Endothelial cell (in vitro differentiated cells): ENCODE results near the gene CRTAP. TPM values are rescaled to one million over a fixed set of nuclear protein-coding genes. Genes with fewer than 3 reads are reported as not detected.
"Not testable (repeated sequence)": the region's sequence is repeated elsewhere in the genome, so short reads cannot be mapped to it uniquely, and the experiment has no call there.

Source experiments
- DNase-seq: peaks from one replicate; pipeline ENCODE4 v3.0.0; 2021; ENCODE audit warnings: low spot score
- H3K27ac Mint-ChIP-seq: one replicate; pipeline ENCODE4 v1.8.0; 2021; ENCODE audit warnings: mixed read lengths, inconsistent platforms; ENCODE audit not compliant: unreplicated experiment
- H3K27me3 Mint-ChIP-seq: one replicate; pipeline ENCODE4 v1.8.0; 2021; ENCODE audit warnings: mild to moderate bottlenecking, moderate library complexity, mixed read lengths, inconsistent platforms; ENCODE audit not compliant: unreplicated experiment
- H3K36me3 Mint-ChIP-seq: one replicate; pipeline ENCODE4 v1.8.0; 2021; ENCODE audit warnings: mild to moderate bottlenecking, low read depth, mixed read lengths, inconsistent platforms; ENCODE audit not compliant: unreplicated experiment
- H3K4me1 Mint-ChIP-seq: one replicate; pipeline ENCODE4 v1.8.0; 2021; ENCODE audit warnings: mild to moderate bottlenecking, mixed read lengths, inconsistent platforms; ENCODE audit not compliant: unreplicated experiment
- H3K4me3 Mint-ChIP-seq: one replicate; pipeline ENCODE4 v1.8.0; 2021; ENCODE audit warnings: mild to moderate bottlenecking, mixed read lengths, inconsistent platforms; ENCODE audit not compliant: unreplicated experiment
- H3K9me3 Mint-ChIP-seq: one replicate; pipeline ENCODE4 v1.8.0; 2021; ENCODE audit warnings: mixed read lengths, inconsistent platforms; ENCODE audit not compliant: unreplicated experiment
- CTCF ChIP-seq: fragments of 200-600 bp; sonication (generic); IDR thresholded peaks from one replicate; pipeline ENCODE4 v1.5.0; 2021; ENCODE audit warnings: antibody characterized with exemption; ENCODE audit not compliant: unreplicated experiment
- total RNA-seq: library from RNA; stranded (reverse); fragmentation: NEBNext Ultra II Directional; extraction: Animal tissue kit (Norgen Biotek cat#: 25700); gene quantifications from one replicate; pipeline ENCODE4 v1.2.1, GENCODE V29; 2021; ENCODE audit not compliant: unreplicated experiment

CRTAP gene
- total RNA-seq, 1 donor from 2014 or later: 341 TPM

GRCh38 chr3:33179132-33179531 is 65.3 kb downstream of the CRTAP start:
- no peak overlapping the region for H3K4me3 Mint-ChIP-seq
- no peak for DNase-seq
- no peak overlapping the region for H3K27ac Mint-ChIP-seq
- TF ChIP-seq CTCF: no peak
- no peaks in the 10 kb centered on the region for H3K9me3 Mint-ChIP-seq
- H3K36me3 Mint-ChIP-seq: peaks cover 3% of the 10 kb centered on the region
- H3K4me1 Mint-ChIP-seq: no peaks in the 10 kb centered on the region
- H3K27me3 Mint-ChIP-seq: no peaks in the 10 kb centered on the region

- Mint-ChIP-seq H3K4me1 (no peaks in the 10 kb centered on the region), H3K27me3 (no peaks in the 10 kb centered on the region), H3K36me3 (no peaks in the 10 kb centered on the region), H3K4me3 (no peak overlapping the region), H3K27ac (no peak overlapping the region), H3K9me3 (no peaks in the 10 kb centered on the region)
- DNase-seq: no peak
- TF ChIP-seq CTCF: no peak
Measured at GRCh38 chr3:33181229-33181628, 67.4 kb downstream of the CRTAP start.

GRCh38 chr3:33181641-33182040 is 67.8 kb downstream of the CRTAP start:
- not testable (repeated sequence) for H3K4me1 Mint-ChIP-seq, H3K36me3 Mint-ChIP-seq, DNase-seq, H3K27me3 Mint-ChIP-seq, H3K9me3 Mint-ChIP-seq, H3K4me3 Mint-ChIP-seq, H3K27ac Mint-ChIP-seq

GRCh38 chr3:33184863-33185262 is 71.0 kb downstream of the CRTAP start:
- Mint-ChIP-seq H3K36me3 (no peaks in the 10 kb centered on the region), H3K4me1 (no peaks in the 10 kb centered on the region), H3K4me3 (no peak overlapping the region), H3K9me3 (no peaks in the 10 kb centered on the region), H3K27me3 (peaks cover 1% of the 10 kb centered on the region), H3K27ac (no peak overlapping the region)
- TF ChIP-seq CTCF: no peak
- DNase-seq: no peak

GRCh38 chr3:33186524-33187367 is 72.9 kb downstream of the CRTAP start:
- H3K27ac Mint-ChIP-seq: no peak overlapping the region
- H3K36me3 Mint-ChIP-seq: no peaks in the 10 kb centered on the region
- H3K4me1 Mint-ChIP-seq: no peaks in the 10 kb centered on the region
- no peak for DNase-seq
- TF ChIP-seq CTCF: no peak
- H3K4me3 Mint-ChIP-seq: no peak overlapping the region
- H3K27me3 Mint-ChIP-seq: peaks cover 1% of the 10 kb centered on the region
- H3K9me3 Mint-ChIP-seq: no peaks in the 10 kb centered on the region
